GM12874 (cell line): Measurements from ENCODE around the gene ALDH16A1.

Experiments used
- TF ChIP-seq, protein P1 (sequence below): IDR thresholded peaks from 2 replicates; pipeline ENCODE4 v1.5.1; 2011; ENCODE audit warnings: low read depth, mild to moderate bottlenecking, control low read depth, low read length, moderate library complexity; ENCODE audit not compliant: insufficient read depth

The ALDH16A1 gene

DNA sequence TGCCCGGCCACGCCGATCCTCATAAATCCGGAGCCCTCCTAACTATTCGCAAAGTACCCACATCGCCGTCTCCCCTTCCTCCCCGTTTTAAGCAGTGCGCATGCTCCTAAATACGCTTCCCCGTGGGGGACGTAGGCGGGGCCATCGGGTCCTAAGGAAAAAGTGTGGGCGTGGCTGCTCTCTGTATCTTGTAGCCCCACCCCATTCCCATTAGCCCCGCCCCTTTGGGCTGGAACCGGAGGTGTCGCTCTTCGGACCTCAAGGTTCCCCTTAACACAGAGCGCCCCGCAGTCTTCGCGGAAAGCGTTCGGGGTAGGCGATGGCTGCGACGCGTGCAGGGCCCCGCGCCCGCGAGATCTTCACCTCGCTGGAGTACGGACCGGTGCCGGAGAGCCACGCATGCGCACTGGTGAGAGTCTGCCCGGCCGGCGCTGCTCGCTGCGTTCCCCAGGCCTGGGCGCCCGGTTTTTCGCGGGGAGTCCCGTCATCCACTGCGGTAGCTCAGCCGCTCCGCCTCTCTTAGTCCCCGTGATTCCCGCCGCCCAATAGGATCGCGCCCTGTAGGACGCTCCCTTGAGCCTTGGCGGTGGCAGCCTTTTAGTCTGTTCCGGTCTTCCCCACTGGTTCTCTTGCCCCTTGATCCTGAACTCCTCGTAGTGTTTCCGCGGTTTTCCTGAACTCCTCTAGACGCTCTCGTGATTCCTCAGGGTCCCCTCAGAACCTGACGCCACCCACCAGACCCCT lies at the start of gene ALDH16A1:
Gene ALDH16A1 (plus strand): TSS at position 213 of the 744 bp plus-strand sequence. CDS start 107 bp downstream, at position 320.
- TF ChIP-seq, protein P1, sequence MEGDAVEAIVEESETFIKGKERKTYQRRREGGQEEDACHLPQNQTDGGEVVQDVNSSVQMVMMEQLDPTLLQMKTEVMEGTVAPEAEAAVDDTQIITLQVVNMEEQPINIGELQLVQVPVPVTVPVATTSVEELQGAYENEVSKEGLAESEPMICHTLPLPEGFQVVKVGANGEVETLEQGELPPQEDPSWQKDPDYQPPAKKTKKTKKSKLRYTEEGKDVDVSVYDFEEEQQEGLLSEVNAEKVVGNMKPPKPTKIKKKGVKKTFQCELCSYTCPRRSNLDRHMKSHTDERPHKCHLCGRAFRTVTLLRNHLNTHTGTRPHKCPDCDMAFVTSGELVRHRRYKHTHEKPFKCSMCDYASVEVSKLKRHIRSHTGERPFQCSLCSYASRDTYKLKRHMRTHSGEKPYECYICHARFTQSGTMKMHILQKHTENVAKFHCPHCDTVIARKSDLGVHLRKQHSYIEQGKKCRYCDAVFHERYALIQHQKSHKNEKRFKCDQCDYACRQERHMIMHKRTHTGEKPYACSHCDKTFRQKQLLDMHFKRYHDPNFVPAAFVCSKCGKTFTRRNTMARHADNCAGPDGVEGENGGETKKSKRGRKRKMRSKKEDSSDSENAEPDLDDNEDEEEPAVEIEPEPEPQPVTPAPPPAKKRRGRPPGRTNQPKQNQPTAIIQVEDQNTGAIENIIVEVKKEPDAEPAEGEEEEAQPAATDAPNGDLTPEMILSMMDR: no peak

DNA sequence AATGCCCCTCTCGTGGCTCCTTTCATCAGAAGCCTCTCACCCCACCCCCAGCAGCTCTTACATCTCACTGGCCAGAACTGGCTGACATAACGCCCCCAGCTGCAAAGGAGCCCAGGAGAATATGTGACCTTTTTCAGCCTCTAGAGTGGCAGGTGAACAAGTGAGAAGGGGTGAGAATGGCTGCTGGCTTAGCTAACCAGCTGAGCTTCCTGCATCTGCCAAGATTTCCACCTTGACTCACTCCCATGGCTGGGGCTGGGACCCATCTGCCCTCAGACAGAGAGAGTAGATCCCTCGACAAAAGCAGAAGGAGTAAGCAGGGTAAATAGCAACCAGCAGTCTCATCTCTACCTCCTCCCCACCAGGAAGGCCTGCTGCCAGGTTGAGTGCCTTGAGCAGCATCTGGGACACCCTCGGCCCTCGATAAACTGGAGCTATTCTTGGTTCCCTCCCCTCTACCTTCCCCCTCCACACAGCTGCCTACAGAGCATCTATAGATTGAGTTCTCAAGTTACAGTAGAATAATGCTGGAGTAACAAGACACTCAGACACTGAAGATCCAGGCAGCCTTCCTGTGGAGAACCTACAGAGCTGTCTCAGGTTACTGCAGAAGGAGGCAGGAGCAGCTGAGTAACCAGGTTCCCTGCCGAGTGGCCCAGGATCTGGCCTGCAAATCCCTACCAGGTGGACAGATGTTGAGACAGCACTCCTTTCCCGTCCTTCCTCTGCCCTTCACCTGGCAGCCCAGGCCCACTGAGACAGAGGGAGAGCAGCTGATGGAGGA lies 49.4 kb upstream of the ALDH16A1 start:
- TF ChIP-seq, protein P1: no peak

DNA sequence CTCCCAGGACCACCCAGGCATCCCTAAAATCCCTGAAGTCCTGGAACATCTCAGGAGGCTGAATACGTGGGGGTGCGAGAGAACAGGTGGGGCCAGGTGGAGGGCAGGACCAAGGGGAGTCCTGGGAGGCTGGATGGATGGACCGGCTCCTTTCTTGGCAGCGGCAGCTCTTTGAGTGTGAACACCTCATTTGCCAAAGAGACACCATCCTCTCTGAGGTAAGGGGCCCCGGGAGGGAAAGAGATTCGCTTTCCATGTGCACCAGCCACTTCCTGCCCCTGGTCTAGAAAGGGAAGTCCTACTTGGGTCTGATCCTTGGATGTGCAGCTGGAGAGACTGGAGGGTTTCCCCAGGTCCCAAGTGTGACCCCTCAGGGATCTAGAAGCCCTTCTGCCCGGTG lies 45.9 kb upstream of the ALDH16A1 start:
- TF ChIP-seq, protein P1: no peak

DNA sequence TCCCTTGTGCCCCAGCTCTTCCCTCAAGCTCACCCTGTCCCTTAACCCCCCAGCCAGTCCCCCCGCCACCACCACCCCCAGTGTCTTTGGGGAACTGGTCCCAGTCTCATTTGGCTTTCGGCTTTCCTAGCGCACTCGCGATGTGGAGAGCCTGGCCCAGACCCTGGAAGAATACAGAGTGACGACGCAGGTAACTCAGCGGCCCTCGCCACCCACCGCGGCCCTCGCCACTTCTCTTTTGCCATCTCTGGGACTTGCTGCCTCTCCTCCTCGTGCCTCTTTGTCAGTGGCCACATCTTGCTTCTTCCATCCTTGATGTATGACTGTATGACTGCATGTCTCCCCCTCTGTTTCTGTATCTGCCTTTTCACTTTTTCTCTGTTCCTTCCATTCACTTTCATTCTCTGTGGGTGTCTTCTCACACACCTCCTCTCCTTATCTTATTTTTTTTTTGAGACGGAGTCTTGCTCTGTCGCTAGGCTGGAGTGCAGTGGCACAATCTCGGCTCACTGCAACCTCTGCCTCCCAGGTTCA lies 45.5 kb upstream of the ALDH16A1 start:
- TF ChIP-seq, protein P1: no peak

DNA sequence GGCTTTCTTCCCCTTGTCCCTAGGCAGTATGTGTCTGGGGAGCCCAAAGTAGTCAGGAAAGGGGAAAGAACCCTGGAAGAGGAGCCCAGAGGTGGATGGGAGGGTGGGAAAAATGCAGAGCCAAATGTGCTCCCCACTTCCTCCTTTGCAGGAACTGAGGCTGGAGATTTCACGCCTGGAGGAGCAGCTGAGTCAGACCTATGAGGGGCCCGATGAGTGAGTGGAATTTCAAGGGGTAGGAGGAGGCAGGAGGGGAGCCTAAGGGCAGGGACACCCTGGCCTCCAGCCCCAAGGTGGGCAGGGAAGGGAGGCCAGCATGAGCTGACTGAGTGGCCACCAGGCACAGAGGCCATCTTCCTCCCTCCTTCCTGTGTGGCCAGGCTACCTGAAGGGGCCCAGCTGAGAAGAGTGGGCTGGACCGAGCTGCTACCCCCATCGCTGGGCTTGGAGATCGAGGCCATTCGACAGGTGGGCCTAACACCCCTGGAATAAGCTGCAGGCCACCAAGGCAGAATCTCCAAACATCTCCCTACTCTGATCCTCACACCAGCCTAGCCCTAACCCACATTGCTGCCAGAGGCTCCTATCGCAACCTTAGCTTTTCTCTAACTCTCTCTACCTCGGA lies 44.1 kb upstream of the ALDH16A1 start:
- TF ChIP-seq, protein P1: no peak

DNA sequence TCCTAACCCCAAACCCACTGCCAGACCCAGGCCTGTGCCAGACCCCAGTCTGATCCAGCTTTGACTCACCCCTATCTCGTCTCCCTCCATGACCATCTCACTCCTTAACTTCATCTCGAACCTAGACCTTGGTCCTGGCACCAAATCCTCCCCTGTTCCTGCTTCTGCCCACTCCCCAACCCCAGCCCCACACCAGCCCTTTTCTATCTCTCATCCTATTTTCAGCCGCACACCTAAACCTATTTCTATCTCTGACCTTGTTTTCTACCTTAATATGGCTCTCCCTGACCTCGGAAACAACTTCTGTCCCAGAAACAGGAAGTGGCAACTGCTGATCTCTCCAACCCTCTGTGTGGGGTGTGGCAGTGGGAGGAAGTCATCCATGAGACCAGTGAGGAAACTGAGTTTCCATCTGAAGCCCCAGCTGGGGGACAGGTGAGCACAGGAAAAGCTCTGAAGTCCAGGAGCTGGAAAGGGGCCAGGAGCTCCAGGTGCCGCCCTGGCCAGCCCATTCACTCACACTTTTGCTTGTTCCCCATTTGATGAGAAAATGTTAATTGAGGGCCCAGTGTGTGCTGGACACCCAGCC lies 43.5 kb upstream of the ALDH16A1 start:
- TF ChIP-seq, protein P1: no peak

DNA sequence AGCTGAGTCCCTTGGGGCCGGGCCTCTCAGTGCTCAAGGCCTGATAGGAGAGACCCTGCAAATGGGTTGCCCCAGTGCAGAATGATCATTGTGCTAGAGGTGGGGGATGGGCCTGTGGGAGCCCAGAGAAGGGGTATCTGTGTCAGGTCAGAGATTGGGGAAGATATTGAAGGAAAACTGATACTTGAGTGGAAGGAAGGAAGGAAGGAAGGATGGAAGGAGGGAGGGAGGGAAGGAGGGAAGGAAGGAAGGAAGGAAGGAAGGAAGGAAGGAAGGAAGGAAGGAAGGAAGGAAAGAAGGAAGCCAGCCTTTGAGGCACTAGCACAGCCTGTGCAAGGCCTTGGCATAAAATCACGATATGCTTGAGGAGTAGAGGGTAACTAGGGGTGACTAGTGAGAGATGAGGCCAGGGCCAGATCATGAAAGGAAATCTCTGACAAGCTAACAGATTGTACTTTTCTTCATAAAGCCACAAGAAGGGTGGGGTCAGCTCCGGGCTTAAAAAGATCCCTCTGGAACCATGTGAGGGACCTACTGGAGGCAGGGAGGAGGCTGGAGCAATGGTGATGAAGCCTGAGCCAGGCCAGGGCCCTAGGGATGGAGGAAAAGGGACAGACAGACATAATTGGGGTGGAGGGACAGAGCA lies 41.2 kb upstream of the ALDH16A1 start:
- TF ChIP-seq, protein P1: no peak
